Fibroblast of skin of right biceps (primary cell): Measurements from ENCODE around the gene BSG.
"Not testable (repeated sequence)": the region's sequence is repeated elsewhere in the genome, so short reads cannot be mapped to it uniquely, and the experiment has no call there.

Experiments
- DNase-seq: peaks from one replicate; pipeline ENCODE4 v3.0.0-alpha.2; 2013

Gene BSG

DNA sequence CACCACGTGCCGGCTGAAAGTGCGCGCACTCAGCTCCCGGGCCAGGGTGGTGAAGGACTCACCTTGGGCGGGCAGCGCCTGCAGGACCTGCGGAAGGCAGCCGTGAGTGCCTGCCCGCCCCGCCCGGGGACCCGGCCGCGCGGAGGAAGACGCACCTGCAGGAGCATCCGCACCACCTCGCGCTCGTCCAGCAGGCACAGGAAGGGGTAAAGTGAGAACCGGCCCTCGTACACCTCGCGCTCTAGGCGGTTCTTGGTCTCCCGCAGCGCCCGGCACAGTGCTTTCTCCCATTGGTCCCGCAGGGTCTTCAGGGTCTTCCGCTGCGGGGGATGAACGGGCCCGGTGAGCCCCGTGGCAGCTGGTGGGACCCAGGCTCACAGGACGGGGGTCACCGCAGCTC lies 50.3 kb downstream of the BSG start:
- DNase-seq = no peak

DNA sequence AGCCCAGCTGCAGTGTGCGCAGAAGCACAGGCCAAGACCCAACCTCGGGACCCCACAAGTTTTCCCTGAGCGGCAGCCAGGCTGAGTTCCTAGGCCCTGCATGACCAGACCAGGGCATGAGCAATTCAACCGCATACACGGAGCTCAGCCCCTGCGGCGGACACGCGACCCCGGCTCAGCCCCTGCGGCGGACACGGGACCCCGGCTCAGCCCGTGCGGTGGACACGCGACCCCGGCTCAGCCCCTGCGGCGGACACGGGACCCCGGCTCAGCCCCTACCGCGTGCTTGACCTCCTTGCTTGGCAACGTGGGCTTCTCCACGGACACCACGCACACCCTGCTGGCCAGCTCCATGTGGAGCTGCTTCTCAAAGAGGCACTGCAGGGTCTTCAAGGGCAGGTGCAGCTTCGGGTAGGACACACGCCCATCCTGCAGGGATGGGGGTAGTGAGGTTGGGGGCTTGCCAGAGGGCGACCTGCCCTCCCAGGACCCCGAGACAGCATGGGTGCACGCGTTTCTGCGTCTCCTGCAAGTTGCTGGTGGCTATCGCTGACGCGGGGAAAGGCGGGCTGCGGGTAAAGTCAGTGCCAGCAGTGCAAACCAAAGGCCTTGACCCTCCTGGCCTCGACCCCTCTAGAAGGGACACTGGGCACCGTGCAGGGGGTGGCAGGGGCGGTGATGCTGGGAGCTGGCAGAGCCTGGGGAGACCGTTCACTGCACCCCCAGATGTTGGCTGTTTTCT lies 51.0 kb downstream of the BSG start:
- no peak for DNase-seq

DNA sequence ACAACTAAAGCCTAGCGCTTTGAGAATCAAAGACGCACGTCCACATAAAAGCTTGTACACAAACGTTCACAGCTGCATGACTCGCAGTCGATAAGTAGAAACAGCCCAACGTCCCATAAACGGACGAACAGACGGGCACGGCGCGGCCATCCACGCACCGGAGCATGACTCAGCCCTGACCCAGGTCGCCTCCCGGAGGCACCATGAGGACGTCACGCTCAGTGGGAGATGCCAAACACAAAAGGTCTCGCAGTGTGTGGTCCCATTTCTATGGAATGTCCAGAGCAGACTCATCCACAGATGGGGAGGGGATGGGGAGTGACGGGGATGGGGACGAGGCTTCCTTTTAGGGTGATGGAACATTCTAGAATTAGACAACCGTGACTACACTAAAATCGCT lies 51.6 kb downstream of the BSG start:
- peak; percentile 83 for DNase-seq

DNA sequence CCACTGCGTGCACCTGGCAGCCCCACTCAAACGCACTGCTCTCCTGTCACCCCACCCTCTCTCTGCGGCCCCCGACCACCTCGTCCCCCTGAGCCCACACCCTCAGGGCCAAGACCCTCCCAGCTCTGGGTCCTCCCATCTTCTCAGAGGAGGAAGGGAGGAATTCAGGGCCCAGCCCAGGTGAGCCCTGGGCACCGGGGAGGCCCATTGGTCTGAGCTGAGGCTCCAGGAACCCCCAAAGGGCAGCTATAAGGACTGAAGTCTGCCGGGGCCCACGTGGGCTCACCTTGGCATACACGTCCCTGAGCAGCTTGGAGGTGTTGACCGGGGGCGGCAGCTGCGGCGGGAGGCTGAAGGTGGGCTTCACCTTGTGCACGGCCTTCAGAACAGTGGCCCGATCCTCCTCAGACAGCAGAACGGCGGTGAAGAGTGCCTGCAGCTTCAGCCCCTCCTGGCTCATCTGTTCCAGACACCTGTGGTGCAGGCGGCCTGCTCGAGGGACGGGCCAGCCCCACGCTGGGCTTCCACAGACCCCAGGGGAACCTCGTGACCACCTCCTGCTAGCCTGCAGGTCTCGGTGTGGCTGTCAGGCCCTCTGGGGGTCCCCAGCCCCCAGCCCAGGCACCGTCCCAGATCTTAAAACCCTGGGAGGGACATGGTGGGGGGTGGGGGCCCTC lies 52.2 kb downstream of the BSG start:
- no peak for DNase-seq

DNA sequence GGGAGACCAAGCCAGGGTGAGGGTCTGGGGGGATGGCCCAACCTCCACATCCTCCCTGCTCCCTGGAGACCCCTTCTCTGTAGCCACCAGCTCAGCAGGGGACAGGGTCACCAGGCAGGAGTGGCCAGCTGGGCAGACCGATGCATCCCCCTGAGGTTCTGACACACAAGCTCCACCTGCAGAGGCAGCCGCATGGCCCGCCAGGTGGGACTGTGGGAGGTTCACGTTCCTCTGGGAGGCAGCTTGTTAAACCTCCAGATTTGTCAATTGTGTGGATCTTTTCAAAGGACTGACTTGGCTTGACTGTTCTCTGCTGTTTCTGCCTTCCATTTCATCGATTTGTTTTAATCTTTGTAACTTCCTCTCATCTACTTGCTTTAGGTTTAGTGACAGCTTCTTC lies 52.9 kb downstream of the BSG start:
- no peak for DNase-seq

DNA sequence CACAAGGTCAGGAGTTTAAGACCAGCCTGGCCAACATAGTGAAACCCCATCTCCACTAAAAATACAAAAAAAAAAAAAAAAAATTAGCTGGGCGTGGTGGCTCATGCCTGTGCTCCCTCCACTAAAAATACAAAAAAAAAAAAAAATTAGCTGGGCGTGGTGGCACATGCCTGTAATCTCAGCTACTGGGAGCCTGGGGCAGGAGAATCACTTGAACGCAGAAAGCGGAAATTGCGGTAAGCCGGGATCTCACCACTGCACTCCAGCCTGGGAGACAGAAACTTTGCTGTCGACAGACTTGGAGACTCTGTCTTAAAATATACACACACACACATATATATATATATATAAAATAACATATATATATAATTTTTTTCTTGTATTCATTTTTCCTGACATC lies 54.2 kb downstream of the BSG start:
- DNase-seq = not testable (repeated sequence)

DNA sequence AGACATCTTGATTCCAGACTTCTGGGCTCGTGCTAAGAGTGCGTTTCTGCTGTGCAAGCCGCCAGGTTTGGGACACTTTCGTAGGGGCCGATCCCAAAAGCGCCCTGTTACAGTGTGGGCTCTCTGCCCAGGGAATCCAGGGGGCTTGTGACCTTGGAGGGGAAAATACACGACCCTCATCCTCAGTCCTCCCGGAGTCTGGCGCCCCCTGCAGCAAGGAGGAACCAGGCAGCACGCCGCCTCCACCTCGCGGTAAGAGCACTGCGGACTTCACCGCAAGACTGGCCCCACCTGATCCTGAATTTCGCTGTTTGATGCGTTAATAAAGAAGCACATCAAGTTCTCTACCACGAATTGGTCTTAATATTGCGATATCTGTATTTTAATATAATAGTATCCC lies 55.8 kb downstream of the BSG start:
- DNase-seq = no peak

DNA sequence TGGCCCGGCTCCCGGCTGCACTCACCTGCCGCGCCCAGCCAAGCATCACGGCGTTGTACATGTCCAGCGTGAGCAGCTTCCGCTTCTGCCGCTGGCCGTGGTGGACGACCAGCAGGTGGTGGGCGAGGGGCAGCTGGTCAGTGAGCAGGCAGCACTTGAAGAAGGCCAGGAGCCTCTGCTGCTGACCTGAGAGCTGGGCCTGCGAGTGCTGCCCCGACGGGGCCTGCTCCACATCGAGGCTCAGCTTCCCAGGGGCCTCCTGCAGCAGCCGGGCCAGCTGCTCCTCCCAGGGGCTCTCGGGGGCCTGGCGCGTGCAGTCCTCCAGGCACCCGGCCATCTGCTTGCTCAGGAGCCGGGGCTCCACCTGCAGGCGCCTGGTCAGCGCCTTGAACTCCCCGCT lies 57.1 kb downstream of the BSG start:
- not testable (repeated sequence) for DNase-seq

DNA sequence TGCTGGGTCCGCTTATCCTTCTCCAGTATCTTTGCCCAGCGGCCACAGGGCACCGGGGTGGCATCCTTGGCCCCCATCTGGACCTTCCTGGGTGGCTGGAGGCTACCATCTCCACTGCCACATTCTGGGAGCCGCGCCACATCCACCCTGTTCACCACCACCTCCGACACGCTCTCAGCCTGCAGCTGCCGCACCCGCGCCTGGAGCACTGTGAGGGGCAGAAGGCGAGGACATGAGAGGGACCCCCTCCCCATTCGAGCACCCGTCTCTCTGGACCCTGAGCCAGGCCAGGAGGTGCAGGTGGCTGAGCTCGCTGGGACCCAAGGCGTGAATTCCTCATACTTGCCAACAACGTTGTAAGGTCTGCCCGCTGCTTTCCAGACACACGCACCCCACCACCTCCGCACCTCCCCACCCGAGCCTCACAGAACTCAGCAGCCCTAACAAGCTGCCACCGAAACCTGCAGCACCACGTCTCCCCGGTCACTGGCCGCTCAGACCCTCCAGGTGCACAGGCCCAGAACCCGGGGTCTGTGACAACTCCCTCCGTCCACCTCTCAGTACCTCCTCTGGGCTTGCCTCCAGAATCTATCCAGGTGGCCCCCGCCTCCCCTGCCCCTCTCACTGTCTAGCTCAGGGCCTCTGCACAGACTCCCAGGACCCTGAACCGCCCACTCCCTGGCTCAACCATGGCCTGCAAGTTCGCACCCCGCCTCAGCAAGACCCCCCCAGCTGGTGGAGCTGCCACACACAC lies 57.7 kb downstream of the BSG start:
- no peak for DNase-seq

DNA sequence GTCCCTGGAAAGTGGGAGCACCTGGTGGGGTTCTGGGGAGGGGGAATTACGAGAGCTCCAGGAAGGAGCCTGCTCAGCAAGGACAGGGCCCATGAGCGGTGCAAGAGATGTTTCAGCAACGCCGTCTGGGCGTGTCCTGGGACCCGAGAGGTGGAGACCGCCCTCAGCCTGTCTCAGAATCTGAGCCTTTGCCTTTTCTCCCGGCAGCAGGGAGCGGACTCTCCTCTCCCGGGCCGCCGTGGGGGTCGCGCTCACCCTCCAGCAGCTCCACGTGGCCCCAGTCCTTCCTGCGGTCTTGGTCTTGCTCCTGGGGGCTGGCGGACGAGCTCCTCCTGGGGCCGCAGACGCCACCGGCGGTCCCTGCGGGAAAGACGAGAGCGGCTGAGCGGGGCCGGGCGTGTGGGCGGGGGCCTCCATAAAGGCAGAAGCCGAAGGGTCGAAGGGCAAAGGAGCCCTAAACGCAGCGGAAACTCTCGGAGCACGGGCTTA lies 60.2 kb downstream of the BSG start:
- peak; percentile 61 for DNase-seq
